IMR-90 (cell line): Measurements from ENCODE around the gene CERK. TPM values are rescaled to one million over a fixed set of nuclear protein-coding genes. Genes with fewer than 3 reads are reported as not detected.

Experiments
- ATAC-seq: fragments of 200-7000 bp; cut with Tn5 transposase; 2 replicates; pipeline ENCODE4 v1.9.1; 2020; ENCODE audit warnings: low read depth, mild to moderate bottlenecking, moderate library complexity
- BruUV-seq: library from RNA; stranded (reverse); fragments of 400-500 nt; replicated peaks from 2 replicates; lab custom pipeline; 2021; lab: Mats Ljungman, UMichigan
- CTCF ChIA-PET: fragments of 300-600 bp; formaldehyde crosslinking; extraction: SDS; loops from one replicate; lab custom pipeline; 2021; ENCODE audit warnings: antibody characterized with exemption; lab: Yijun Ruan, JAX
- POLR2A ChIA-PET: fragments of 300-600 bp; sonication (Branson Sonifier 250); formaldehyde crosslinking; loops from one replicate; lab custom pipeline; 2022; ENCODE audit warnings: antibody characterized with exemption; ENCODE audit not compliant: unreplicated experiment; lab: Charles Lee
- DNase-seq: peaks from one replicate; pipeline ENCODE4 v3.0.0; 2013
- H2AFZ ChIP-seq: replicated peaks from 2 replicates; pipeline ENCODE3; 2013; ENCODE audit warnings: low read length, mild to moderate bottlenecking; ENCODE audit not compliant: poor library complexity
- H2AK5ac ChIP-seq: 2 replicates; pipeline ENCODE4 v1.6.1; 2013; ENCODE audit warnings: low read depth, low read length, inconsistent platforms
- H2AK9ac ChIP-seq: replicated peaks from 2 replicates; pipeline ENCODE3; 2013; ENCODE audit warnings: mild to moderate bottlenecking, low read depth, low read length, moderate library complexity; ENCODE audit not compliant: poor library complexity
- H2BK120ac ChIP-seq: 2 replicates; pipeline ENCODE4 v1.6.1; 2013; ENCODE audit warnings: low read depth, low read length, inconsistent platforms
- H2BK15ac ChIP-seq: 3 replicates; pipeline ENCODE4 v1.6.1; 2013; ENCODE audit warnings: low read depth, low read length, inconsistent platforms
- H2BK20ac ChIP-seq: 2 replicates; pipeline ENCODE4 v1.6.1; 2013; ENCODE audit warnings: low read depth, mild to moderate bottlenecking, inconsistent platforms, low read length, moderate library complexity
- H2BK5ac ChIP-seq: 2 replicates; pipeline ENCODE4 v1.6.1; 2013; ENCODE audit warnings: mild to moderate bottlenecking, low read depth, low read length, inconsistent platforms; ENCODE audit not compliant: poor library complexity, severe bottlenecking
- H3K14ac ChIP-seq: replicated peaks from 2 replicates; pipeline ENCODE4 v1.6.1; 2013; ENCODE audit warnings: low read depth, low read length, inconsistent platforms
- H3K18ac ChIP-seq: 2 replicates; pipeline ENCODE4 v1.6.1; 2013; ENCODE audit warnings: low read depth, low read length, control low read depth
- H3K23ac ChIP-seq: 2 replicates; pipeline ENCODE4 v1.6.1; 2013; ENCODE audit warnings: low read depth, low read length, inconsistent platforms
- H3K27ac ChIP-seq: 2 replicates; pipeline ENCODE4 v1.5.1; 2013; ENCODE audit warnings: mild to moderate bottlenecking, control low read depth, low read length; ENCODE audit not compliant: insufficient read depth
- H3K27me3 ChIP-seq: 2 replicates; pipeline ENCODE4 v1.6.1; 2013; ENCODE audit warnings: low read length; ENCODE audit not compliant: control insufficient read depth, insufficient read depth
- H3K36me3 ChIP-seq: 2 replicates; pipeline ENCODE4 v1.6.1; 2013; ENCODE audit warnings: low read length, mixed read lengths; ENCODE audit not compliant: control insufficient read depth, insufficient read depth
- H3K4ac ChIP-seq: 2 replicates; pipeline ENCODE4 v1.6.1; 2013; ENCODE audit warnings: low read depth, low read length, inconsistent platforms
- H3K4me1 ChIP-seq: 2 replicates; pipeline ENCODE4 v1.6.1; 2013; ENCODE audit warnings: low read length, mixed read lengths; ENCODE audit not compliant: control insufficient read depth, insufficient read depth
- H3K4me2 ChIP-seq: 2 replicates; pipeline ENCODE4 v1.6.1; 2013; ENCODE audit warnings: low read depth, mild to moderate bottlenecking, control low read depth, low read length, moderate library complexity
- H3K4me3 ChIP-seq: 2 replicates; pipeline ENCODE4 v1.5.1; 2013; ENCODE audit warnings: low read depth, mild to moderate bottlenecking, control low read depth, low read length, moderate library complexity; ENCODE audit not compliant: insufficient read depth
- H3K56ac ChIP-seq: 2 replicates; pipeline ENCODE4 v1.6.1; 2013; ENCODE audit warnings: low read length, inconsistent platforms; ENCODE audit not compliant: insufficient read depth; ENCODE audit errors: extremely low read depth
- H3K79me1 ChIP-seq, 2 experiments: 2 replicates each; pipeline ENCODE4 v1.6.1; 2013; ENCODE audit warnings: low read length in 2 of 2, inconsistent platforms in 1 of 2, low read depth in 1 of 2
- H3K9ac ChIP-seq: 2 replicates; pipeline ENCODE4 v1.6.1; 2013; ENCODE audit warnings: low read depth, low read length, control low read depth
- H3K9me1 ChIP-seq: 2 replicates; pipeline ENCODE4 v1.6.1; 2013; ENCODE audit warnings: low read length, inconsistent platforms; ENCODE audit not compliant: insufficient read depth
- H3K9me3 ChIP-seq: 2 replicates; pipeline ENCODE4 v1.6.1; 2013; ENCODE audit warnings: low read length; ENCODE audit not compliant: control insufficient read depth, insufficient read depth
- H4K20me1 ChIP-seq: 2 replicates; pipeline ENCODE4 v1.6.1; 2013; ENCODE audit warnings: low read length, inconsistent platforms; ENCODE audit not compliant: insufficient read depth
- H4K5ac ChIP-seq: 2 replicates; pipeline ENCODE4 v1.6.1; 2013; ENCODE audit warnings: mild to moderate bottlenecking, low read depth, low read length, control low read depth
- H4K8ac ChIP-seq, 2 experiments: 2 replicates each; pipeline ENCODE4 v1.6.1; 2013; ENCODE audit warnings: low read depth in 2 of 2, low read length in 2 of 2, control low read depth in 1 of 2, inconsistent platforms in 1 of 2
- H4K91ac ChIP-seq: 2 replicates; pipeline ENCODE4 v1.6.1; 2013; ENCODE audit warnings: low read depth, low read length, inconsistent platforms; ENCODE audit not compliant: insufficient read depth
- BHLHE40 ChIP-seq: fragments of 150-350 bp; IDR thresholded peaks from 2 replicates; pipeline ENCODE4 v1.6.1; 2016; ENCODE audit warnings: mild to moderate bottlenecking, low read depth, low read length
- CEBPB ChIP-seq: IDR thresholded peaks from 2 replicates; pipeline ENCODE4 v1.6.1; 2012; ENCODE audit warnings: low read depth, low read length, improper control_type of control experiment
- NFE2L2 ChIP-seq: fragments of 150-350 bp; IDR thresholded peaks from 2 replicates; pipeline ENCODE4 v1.6.1; 2016; ENCODE audit warnings: low read depth, mild to moderate bottlenecking, low read length
- POLR2A ChIP-seq: IDR thresholded peaks from 2 replicates; pipeline ENCODE4 v1.6.1; 2012; ENCODE audit warnings: mild to moderate bottlenecking, low read depth, low read length
- RCOR1 ChIP-seq: IDR thresholded peaks from 2 replicates; pipeline ENCODE4 v1.6.1; 2012; ENCODE audit warnings: mild to moderate bottlenecking, low read length, improper control_type of control experiment; ENCODE audit not compliant: insufficient replicate concordance
- WGBS, 2 experiments: methylation state at CpG; one replicate each; pipeline versions ENCODE4 v1.1.5 to v1.1.7; 2013; ENCODE audit warnings: missing lambda C conversion rate in 2 of 2; ENCODE audit not compliant: insufficient read length in 1 of 2; ENCODE audit errors: extremely low coverage in 2 of 2; 5-methylcytosine and 5-hydroxymethylcytosine counted together
- dilution Hi-C: fragments of 300-500 bp; cut with HindIII; formaldehyde crosslinking; loops from one replicate; pipeline ENCODE4 v1.14.3; 2018; ENCODE audit warnings: low sequenced_read_pairs; ENCODE audit not compliant: unreplicated experiment
- in situ Hi-C: fragments of 300-500 bp; cut with MboI; formaldehyde crosslinking; loops from 3 replicates; pipeline ENCODE4 v1.14.3; 2019; ENCODE audit warnings: low sequenced_read_pairs, inconsistent platforms, mixed read lengths
- intact Hi-C: fragments of 100-400 bp; cut with micrococcal nuclease; formaldehyde crosslinking; loops from 2 replicates; pipeline ENCODE4 v1.10.0; 2022
- polyA plus RNA-seq, 3 experiments: library from polyadenylated mRNA; depleted of rRNA; stranded (reverse); fragments of >200 nt; gene quantifications; 2 replicates each; pipeline ENCODE4 v1.2.3, GENCODE V29; 2012; ENCODE audit warnings: low replicate concordance in 1 of 3
- total RNA-seq: library from RNA; depleted of rRNA; stranded (reverse); fragments of >200 nt; gene quantifications from 2 replicates; pipeline ENCODE4 v1.2.3, GENCODE V29; 2012
- TF ChIP-seq, protein P1 (sequence below): fragments of 150-350 bp; IDR thresholded peaks from 2 replicates; pipeline ENCODE4 v1.6.1; 2016; ENCODE audit warnings: low read depth, mild to moderate bottlenecking, low read length, moderate library complexity, borderline replicate concordance
- TF ChIP-seq, protein P2 (sequence below): conservative IDR thresholded peaks from 2 replicates; pipeline ENCODE4 v1.5.1; 2012; ENCODE audit warnings: mild to moderate bottlenecking, low read depth, low read length, improper control_type of control experiment

CERK gene
- total and polyA plus RNA-seq, 2 of the 4 experiments (the other 2 are of a cell fraction) = 25.3 to 38.7 TPM

DNA sequence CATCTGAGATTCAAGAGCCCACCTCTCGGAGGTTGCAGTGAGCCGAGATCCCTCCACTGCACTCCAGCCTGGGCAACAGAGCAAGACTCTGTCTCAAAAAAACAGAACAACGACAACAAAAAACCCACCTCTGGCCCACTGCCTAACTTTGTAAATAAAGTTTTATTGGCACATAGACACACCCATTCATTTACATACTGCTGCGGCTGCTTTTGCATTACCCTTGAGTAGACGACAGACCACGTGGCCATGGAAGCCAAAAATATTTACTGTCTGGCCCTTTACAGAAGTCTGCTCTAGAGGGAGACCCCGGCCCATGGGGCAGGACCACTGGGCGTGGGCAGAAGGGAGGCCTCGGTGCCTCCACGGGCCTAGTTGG is 70.8 kb downstream of the CERK start:
- BruUV-seq = no TSS peak
- POLR2A ChIA-PET = no interaction called here

More for the DNA sequence above, 70.8 kb downstream of the CERK start:
- Histone ChIP-seq H2BK20ac (no peak overlapping the region), H2BK120ac (no peak overlapping the region), H3K14ac (no peak overlapping the region), H3K79me1 (no peaks in the 10 kb centered on the region), H2AK5ac (no peak overlapping the region), H3K9me3 (no peaks in the 10 kb centered on the region), H3K27ac (no peak overlapping the region), H3K9me1 (no peaks in the 10 kb centered on the region), H3K56ac (no peak overlapping the region), H2BK15ac (no peak overlapping the region), H3K4me2 (no peak overlapping the region), H4K8ac (no peak overlapping the region), H3K4me3 (no peak overlapping the region), H2AFZ (no peak overlapping the region), H3K4ac (no peak overlapping the region), H3K23ac (no peak overlapping the region), H4K5ac (no peak overlapping the region), H2AK9ac (no peak overlapping the region), H3K4me1 (no peaks in the 10 kb centered on the region), H3K18ac (no peak overlapping the region), H4K91ac (no peak overlapping the region), H3K27me3 (no peaks in the 10 kb centered on the region), H4K20me1 (no peaks in the 10 kb centered on the region), H3K36me3 (peaks cover 55% of the 10 kb centered on the region), H3K9ac (no peak overlapping the region), H2BK5ac (no peak overlapping the region)
- CTCF ChIA-PET = no interaction called here
- WGBS, 2 experiments = 100% methylated on average over 1 of the region's 10 CpGs; no CpG with 5 or more reads in 1 of the 2 experiments
- DNase-seq = no peak
- in situ Hi-C loops = no loop called here
- TF ChIP-seq RCOR1 (no peak), POLR2A (no peak), NFE2L2 (no peak), BHLHE40 (no peak), CEBPB (no peak)
- TF ChIP-seq, protein P1, sequence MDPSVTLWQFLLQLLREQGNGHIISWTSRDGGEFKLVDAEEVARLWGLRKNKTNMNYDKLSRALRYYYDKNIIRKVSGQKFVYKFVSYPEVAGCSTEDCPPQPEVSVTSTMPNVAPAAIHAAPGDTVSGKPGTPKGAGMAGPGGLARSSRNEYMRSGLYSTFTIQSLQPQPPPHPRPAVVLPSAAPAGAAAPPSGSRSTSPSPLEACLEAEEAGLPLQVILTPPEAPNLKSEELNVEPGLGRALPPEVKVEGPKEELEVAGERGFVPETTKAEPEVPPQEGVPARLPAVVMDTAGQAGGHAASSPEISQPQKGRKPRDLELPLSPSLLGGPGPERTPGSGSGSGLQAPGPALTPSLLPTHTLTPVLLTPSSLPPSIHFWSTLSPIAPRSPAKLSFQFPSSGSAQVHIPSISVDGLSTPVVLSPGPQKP = no peak
- TF ChIP-seq, protein P2, sequence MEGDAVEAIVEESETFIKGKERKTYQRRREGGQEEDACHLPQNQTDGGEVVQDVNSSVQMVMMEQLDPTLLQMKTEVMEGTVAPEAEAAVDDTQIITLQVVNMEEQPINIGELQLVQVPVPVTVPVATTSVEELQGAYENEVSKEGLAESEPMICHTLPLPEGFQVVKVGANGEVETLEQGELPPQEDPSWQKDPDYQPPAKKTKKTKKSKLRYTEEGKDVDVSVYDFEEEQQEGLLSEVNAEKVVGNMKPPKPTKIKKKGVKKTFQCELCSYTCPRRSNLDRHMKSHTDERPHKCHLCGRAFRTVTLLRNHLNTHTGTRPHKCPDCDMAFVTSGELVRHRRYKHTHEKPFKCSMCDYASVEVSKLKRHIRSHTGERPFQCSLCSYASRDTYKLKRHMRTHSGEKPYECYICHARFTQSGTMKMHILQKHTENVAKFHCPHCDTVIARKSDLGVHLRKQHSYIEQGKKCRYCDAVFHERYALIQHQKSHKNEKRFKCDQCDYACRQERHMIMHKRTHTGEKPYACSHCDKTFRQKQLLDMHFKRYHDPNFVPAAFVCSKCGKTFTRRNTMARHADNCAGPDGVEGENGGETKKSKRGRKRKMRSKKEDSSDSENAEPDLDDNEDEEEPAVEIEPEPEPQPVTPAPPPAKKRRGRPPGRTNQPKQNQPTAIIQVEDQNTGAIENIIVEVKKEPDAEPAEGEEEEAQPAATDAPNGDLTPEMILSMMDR = no peak
- intact Hi-C loops = no loop called here
- no peak for ATAC-seq
- dilution Hi-C loops = no loop called here
